ENCODE measurements around the gene IL9R. TPM values are rescaled to one million over a fixed set of nuclear protein-coding genes. Genes with fewer than 3 reads are reported as not detected.

The IL9R gene
- total and polyA plus RNA-seq, 10 of the 15 experiments (the other 5 are each of a cell fraction or from before 2014, with no cell fraction given), result 0.47 to 5.9 (median 2.4) TPM

DNA sequence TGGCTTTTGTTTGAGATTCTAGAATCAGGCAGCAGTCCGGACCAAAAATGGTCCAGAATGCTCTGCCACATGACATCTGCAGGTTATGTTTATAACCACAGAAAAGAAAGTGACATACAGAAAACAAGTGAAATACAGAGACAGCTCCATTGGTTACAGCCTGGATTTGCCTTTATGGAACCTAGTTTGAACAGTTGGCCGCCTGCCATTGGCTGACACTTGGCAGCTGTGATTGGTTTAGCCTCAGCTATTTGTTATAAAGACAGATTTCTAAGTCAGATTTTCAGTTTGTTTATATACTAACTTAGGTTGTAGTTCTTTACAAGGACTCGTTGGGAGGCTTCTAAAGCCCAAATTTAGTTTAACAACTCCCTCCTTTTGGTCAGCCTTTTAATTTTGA lies 40.8 kb upstream of the IL9R start (continued):
- no peak for TF ChIP-seq CBX5 (IDR thresholded peaks at IDR 0.05; ENCODE audit: low read depth)
- TF ChIP-seq, protein P1, sequence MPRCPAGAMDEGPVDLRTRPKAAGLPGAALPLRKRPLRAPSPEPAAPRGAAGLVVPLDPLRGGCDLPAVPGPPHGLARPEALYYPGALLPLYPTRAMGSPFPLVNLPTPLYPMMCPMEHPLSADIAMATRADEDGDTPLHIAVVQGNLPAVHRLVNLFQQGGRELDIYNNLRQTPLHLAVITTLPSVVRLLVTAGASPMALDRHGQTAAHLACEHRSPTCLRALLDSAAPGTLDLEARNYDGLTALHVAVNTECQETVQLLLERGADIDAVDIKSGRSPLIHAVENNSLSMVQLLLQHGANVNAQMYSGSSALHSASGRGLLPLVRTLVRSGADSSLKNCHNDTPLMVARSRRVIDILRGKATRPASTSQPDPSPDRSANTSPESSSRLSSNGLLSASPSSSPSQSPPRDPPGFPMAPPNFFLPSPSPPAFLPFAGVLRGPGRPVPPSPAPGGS (IDR thresholded peaks at IDR 0.05; ENCODE audit: borderline replicate concordance, insufficient read depth, low read depth, low read length, poor library complexity, severe bottlenecking), result no peak
- TF ChIP-seq, protein P2, sequence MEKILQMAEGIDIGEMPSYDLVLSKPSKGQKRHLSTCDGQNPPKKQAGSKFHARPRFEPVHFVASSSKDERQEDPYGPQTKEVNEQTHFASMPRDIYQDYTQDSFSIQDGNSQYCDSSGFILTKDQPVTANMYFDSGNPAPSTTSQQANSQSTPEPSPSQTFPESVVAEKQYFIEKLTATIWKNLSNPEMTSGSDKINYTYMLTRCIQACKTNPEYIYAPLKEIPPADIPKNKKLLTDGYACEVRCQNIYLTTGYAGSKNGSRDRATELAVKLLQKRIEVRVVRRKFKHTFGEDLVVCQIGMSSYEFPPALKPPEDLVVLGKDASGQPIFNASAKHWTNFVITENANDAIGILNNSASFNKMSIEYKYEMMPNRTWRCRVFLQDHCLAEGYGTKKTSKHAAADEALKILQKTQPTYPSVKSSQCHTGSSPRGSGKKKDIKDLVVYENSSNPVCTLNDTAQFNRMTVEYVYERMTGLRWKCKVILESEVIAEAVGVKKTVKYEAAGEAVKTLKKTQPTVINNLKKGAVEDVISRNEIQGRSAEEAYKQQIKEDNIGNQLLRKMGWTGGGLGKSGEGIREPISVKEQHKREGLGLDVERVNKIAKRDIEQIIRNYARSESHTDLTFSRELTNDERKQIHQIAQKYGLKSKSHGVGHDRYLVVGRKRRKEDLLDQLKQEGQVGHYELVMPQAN (conservative IDR thresholded peaks at IDR 0.05), result no peak
- TF ChIP-seq BCL11A (IDR thresholded peaks at IDR 0.05; ENCODE audit: low read depth, low read length), result no peak
- TF ChIP-seq TCF7 (IDR thresholded peaks at IDR 0.05; ENCODE audit: borderline replicate concordance), result no peak
- TF ChIP-seq HDAC2 (IDR thresholded peaks at IDR 0.05), result no peak
- TF ChIP-seq NFYA (IDR thresholded peaks at IDR 0.05; ENCODE audit: borderline replicate concordance, low read depth, low read length), result no peak

DNA sequence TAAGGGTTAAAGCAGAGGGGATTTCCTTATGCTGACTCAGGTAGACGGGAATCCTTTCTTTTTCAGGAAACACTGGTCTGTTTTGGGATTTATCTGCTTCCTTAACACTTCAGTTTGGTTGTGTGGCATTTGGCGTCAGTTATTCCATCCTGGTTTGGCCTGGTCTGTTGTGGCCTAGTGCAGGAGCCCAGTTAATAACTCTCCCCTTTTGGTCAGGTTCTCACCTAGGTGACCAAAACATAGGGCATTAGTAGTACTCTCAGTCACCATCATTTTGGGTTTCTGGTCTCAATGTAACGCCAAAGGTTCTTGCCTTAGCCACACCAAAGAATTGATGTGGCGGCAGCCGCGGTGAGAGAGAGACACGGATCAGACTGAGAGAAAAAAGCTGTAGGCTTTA lies 39.7 kb upstream of the IL9R start:
- CTCF ChIA-PET, result no interaction called here
- no peaks in the 10 kb centered on the region for H3K4me1 ChIP-seq (ENCODE audit: control insufficient read depth, insufficient read depth, low read length)
- intact Hi-C loops (cut with micrococcal nuclease; ENCODE audit: unreplicated experiment) (no loop called here), in situ Hi-C loops (cut with MboI) (no loop called here)
- POLR2A ChIA-PET, result no interaction called here
- H3K27ac ChIP-seq (ENCODE audit: control insufficient read depth, insufficient read depth), result no peak overlapping the region
- ATAC-seq (no peak), DNase-seq (ENCODE audit: low read depth, low spot score) (no peak), FAIRE-seq (no peak)
- WGBS (ENCODE audit: insufficient coverage, insufficient replicate concordance, low lambda C conversion rate, missing lambda C conversion rate), result 54% methylated on average over 7 of the region's 7 CpGs
- RAD21 ChIA-PET (ENCODE audit: unreplicated experiment), result no interaction called here
- no peaks in the 10 kb centered on the region for H3K79me2 ChIP-seq (ENCODE audit: control insufficient read depth, insufficient read depth, low read length)
- H3K4me2 ChIP-seq (ENCODE audit: control insufficient read depth, insufficient read depth), result no peak overlapping the region
- no peaks in the 10 kb centered on the region for H3K27me3 ChIP-seq (replicated peaks in 1 of 2; ENCODE audit: control insufficient read depth in 2 of 2, insufficient read depth in 2 of 2, low read length in 1 of 2)
- H3K36me3 ChIP-seq (ENCODE audit: control insufficient read depth in 2 of 2, insufficient read depth in 2 of 2, low read length in 1 of 2), result no peaks in the 10 kb centered on the region
- H2AFZ ChIP-seq (ENCODE audit: control insufficient read depth, low read depth, low read length), result no peak overlapping the region
- SMC1A ChIA-PET (ENCODE audit: uncharacterized antibody, unreplicated experiment), result no interaction called here
- H3K4me3 ChIP-seq, result no peak overlapping the region
- no TSS peak for BruUV-seq (replicated peaks)
- H4K20me1 ChIP-seq (ENCODE audit: control insufficient read depth, insufficient read depth), result no peaks in the 10 kb centered on the region
- no peak overlapping the region for H3K9ac ChIP-seq (ENCODE audit: control insufficient read depth, insufficient read depth, low read length)
- no peaks in the 10 kb centered on the region; the same call in 2 of the 3 replicates for H3K9me3 ChIP-seq (replicated peaks; ENCODE audit: control insufficient read depth, insufficient read depth, low read length)
- TF ChIP-seq TCF7 (IDR thresholded peaks at IDR 0.05; ENCODE audit: borderline replicate concordance) (no peak), FOXK2 (IDR thresholded peaks at IDR 0.05) (no peak), POLR2A (IDR thresholded peaks at IDR 0.05; ENCODE audit: low read depth, low read length) (no peak), SUZ12 (IDR thresholded peaks at IDR 0.05; ENCODE audit: unreplicated experiment) (no peak), ZBED1 (IDR thresholded peaks at IDR 0.05; ENCODE audit: borderline replicate concordance) (no peak), EZH2 (IDR thresholded peaks at IDR 0.05; ENCODE audit: borderline replicate concordance, control insufficient read depth, low read depth, low read length) (no peak), CBX3 (IDR thresholded peaks at IDR 0.05; ENCODE audit: borderline replicate concordance, low read depth) (no peak), ZNF274 (IDR thresholded peaks at IDR 0.05; ENCODE audit: insufficient read depth, insufficient read length) (no peak), BRCA1 (IDR thresholded peaks at IDR 0.05; ENCODE audit: low read depth, low read length) (no peak), RCOR1 (conservative IDR thresholded peaks at IDR 0.05; ENCODE audit: low read depth, low read length) (no peak), POLR2AphosphoS5 (IDR thresholded peaks at IDR 0.05; ENCODE audit: low read length) (no peak)
- TF ChIP-seq, protein P3, sequence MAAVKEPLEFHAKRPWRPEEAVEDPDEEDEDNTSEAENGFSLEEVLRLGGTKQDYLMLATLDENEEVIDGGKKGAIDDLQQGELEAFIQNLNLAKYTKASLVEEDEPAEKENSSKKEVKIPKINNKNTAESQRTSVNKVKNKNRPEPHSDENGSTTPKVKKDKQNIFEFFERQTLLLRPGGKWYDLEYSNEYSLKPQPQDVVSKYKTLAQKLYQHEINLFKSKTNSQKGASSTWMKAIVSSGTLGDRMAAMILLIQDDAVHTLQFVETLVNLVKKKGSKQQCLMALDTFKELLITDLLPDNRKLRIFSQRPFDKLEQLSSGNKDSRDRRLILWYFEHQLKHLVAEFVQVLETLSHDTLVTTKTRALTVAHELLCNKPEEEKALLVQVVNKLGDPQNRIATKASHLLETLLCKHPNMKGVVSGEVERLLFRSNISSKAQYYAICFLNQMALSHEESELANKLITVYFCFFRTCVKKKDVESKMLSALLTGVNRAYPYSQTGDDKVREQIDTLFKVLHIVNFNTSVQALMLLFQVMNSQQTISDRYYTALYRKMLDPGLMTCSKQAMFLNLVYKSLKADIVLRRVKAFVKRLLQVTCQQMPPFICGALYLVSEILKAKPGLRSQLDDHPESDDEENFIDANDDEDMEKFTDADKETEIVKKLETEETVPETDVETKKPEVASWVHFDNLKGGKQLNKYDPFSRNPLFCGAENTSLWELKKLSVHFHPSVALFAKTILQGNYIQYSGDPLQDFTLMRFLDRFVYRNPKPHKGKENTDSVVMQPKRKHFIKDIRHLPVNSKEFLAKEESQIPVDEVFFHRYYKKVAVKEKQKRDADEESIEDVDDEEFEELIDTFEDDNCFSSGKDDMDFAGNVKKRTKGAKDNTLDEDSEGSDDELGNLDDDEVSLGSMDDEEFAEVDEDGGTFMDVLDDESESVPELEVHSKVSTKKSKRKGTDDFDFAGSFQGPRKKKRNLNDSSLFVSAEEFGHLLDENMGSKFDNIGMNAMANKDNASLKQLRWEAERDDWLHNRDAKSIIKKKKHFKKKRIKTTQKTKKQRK (IDR thresholded peaks at IDR 0.05; ENCODE audit: low read depth, low read length), result no peak
- TF ChIP-seq, protein P4, sequence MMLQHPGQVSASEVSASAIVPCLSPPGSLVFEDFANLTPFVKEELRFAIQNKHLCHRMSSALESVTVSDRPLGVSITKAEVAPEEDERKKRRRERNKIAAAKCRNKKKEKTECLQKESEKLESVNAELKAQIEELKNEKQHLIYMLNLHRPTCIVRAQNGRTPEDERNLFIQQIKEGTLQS (IDR thresholded peaks at IDR 0.05; ENCODE audit: borderline replicate concordance, extremely low read depth, low read depth, low read length), result no peak

Measured in GM12878 (cell line).